Transverse colon (tissue), 4 donors: ENCODE results near the gene NCOR1.

Experiments used
- CTCF ChIP-seq, 5 experiments: fragments of 200-600 bp in 3 of 5; fragments of 450-650 bp in 2 of 5; sonication (generic) in 3 of 5; IDR thresholded peaks; 1 replicate in 2 of 5; 2 replicates in 3 of 5; pipeline ENCODE4 v1.5.1; 2016 to 2017; ENCODE audit warnings: antibody characterized with exemption in 5 of 5, inconsistent platforms in 3 of 5, mild to moderate bottlenecking in 2 of 5, moderate library complexity in 1 of 5
- EP300 ChIP-seq: sonication (generic); formaldehyde crosslinking; IDR thresholded peaks from one replicate; pipeline ENCODE4 v1.6.1; 2017; ENCODE audit warnings: antibody characterized with exemption, low read depth
- POLR2AphosphoS5 ChIP-seq, 3 donors: sonication (generic); formaldehyde crosslinking; IDR thresholded peaks; one replicate each; pipeline ENCODE4 v1.6.1; 2016; ENCODE audit warnings: antibody characterized with exemption in 3 of 3

- TF ChIP-seq CTCF (IDR thresholded peaks at IDR 0.05) (no peak), EP300 (no peak), POLR2AphosphoS5 (IDR thresholded peaks at IDR 0.05) (no peak)
These were observed 36.2 kb upstream of the NCOR1 start for GRCh38 chr17:16251556-16251955.
